GM19239 (cell line): ENCODE results near the gene ZDHHC17.

Experiments
- DNase-seq: peaks from one replicate; pipeline ENCODE4 v3.0.0; 2011; ENCODE audit warnings: low spot score; ENCODE audit not compliant: insufficient read length
- FAIRE-seq: peaks from 2 replicates; lab custom pipeline; 2011; peaks lifted over from hg19 to GRCh38; lab: Jason Lieb, UNC

The ZDHHC17 gene

GRCh38 chr12:76810671-76811419 is 46.9 kb downstream of the ZDHHC17 start:
- FAIRE-seq (no peak), DNase-seq (no peak)

- DNase-seq = no peak
Observed at GRCh38 chr12:76811976-76812375, 48.1 kb downstream of the ZDHHC17 start.

DNA sequence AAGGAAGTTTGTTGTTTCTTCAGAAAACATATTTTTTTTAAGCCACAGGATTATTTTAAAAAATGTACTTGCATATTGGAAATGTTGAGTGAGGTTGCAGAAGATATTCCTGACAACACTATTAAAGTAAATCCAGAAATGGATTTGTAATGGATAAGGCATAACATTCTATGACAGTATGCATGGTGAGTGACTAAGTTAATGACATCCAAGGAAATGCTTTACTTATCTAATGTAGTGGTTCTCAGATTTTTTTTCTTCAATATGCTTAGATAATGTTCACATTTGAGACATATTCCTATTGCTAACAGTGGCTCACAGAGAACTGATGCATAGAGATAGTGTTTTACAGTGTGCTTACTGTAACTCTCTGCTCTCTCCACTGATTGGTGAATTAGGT is 49.4 kb downstream of the ZDHHC17 start:
- peak; percentile 42 for FAIRE-seq
- no peak for DNase-seq

More at GRCh38 chr12:76811976-76812375, 48.1 kb downstream of the ZDHHC17 start:
- no peak for FAIRE-seq

DNA sequence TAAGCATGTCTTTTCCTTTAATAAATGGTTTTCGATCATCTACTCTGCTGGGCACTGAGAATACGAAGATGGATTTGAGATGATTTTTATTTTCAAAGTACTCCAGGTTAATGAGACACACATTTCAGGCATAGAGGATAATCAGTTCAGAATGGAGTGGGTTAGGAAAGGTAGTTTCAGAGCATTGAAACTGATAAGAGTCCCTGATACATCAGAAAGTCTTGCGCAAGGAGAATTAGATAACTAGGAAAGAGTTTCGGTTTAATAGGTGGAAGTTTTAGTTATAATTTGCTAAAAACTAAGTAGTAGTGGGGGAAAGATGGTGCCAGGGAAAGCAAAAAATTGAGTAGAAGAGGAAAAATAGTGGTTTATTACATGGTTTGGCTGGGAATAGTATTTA is 50.1 kb downstream of the ZDHHC17 start:
- no peak for FAIRE-seq

DNA sequence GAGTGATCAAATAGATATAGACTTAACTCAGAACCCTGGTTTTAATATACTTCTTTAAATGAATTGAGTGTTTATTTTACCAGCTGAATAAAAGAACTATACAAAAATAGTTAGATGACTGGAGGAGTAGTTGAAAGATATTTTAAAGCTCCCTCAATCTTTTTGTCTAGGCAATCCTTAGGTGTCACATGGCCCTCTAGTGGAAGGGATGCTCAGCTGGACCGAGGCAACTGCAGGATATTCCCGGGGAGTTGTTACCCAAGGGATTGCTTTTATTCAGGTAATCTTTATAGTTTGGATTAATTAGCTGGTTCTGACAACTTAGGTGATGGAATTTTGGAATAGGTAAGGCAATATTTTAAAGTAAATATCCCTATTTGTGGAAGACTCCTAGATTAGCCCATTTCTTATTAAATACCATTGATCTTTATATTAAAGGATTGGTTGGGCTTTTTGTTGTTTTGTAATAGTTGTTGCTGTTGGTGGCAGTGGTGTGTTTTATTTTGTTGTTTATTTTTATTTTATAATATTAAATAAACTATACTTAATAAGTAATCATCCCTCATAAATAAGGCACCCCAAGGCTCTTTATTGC is 57.1 kb downstream of the ZDHHC17 start:
- DNase-seq (no peak), FAIRE-seq (no peak)

More for the DNA sequence above, 50.1 kb downstream of the ZDHHC17 start:
- DNase-seq = no peak

DNA sequence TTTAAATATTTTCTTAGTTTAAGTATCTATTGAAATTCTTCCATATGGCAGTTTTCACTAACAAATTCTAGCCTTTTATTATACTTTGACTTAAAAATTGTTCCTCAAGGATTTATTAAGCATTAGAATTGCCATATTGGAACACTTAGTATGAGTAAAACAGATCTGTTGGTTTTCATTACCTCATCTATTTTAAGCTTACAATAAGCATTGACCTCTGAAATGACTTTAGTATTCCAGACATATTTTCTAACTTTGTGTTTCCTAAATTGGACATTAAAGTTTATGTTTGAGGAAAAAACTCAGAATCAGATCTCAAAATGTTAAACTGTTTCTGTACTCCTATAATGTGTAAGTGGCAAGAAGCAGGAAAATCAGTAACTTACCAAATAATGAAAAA is 66.5 kb downstream of the ZDHHC17 start:
- DNase-seq (no peak), FAIRE-seq (no peak)

DNA sequence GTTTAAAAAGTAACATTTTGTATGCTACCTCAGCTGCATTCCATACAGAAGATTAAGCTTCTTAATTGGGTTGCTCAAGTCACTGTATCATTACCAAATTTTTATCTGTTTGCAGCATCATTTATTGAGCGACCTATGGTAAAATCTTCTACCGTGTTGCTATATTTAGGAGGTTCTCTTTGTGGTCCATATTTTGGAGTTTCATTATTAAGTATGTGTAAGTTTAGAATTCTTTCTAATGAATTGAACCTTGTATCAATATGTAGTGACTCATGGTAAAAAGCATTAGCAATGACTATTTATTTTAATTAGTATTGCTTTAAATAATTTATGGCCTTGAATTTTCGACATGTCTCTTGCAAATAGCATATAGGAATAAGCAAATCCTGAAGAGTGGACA is 72.7 kb downstream of the ZDHHC17 start:
- FAIRE-seq (no peak), DNase-seq (no peak)

- DNase-seq (no peak), FAIRE-seq (no peak)
Observed at GRCh38 chr12:76847260-76847659, 83.3 kb downstream of the ZDHHC17 start.

DNA sequence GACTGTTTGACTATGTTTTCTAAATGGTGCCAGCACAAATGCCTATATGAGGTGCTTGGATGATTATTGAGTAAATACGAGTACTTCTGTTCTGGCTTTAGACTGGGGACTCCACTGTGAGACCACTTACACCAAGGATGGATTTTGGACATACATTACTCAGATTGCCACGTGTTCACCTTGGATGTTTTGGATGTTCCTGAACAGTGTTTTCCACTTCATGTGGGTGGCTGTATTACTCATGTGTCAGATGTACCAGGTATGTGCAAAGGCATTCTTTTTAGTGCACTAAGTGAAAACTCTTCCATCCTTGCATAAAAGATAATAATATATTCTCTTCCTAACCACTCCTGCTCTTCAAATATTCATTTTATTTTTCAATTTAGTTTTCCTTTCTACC is 84.2 kb downstream of the ZDHHC17 start:
- no peak for FAIRE-seq
- no peak for DNase-seq

DNA sequence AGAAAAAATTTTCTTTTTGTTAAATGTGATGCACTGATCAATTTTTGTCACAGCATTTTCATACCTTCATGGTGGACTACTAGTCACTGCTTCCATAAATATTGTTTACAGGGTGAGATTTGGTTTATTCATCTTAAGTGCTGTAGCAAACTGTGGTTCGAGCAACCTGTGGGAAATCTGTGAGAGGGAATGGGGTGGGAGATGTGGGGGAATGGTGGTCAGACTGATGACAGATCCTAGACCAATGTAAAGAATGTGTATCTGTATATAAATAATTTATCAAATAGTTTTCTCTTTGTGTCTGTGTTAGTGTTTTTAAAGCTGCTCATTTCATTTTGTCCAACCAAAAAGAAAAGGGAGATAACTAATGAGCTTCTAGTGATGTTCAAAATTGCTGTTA is 88.2 kb downstream of the ZDHHC17 start:
- DNase-seq (no peak), FAIRE-seq (no peak)

GRCh38 chr12:76855271-76855670 is 91.4 kb downstream of the ZDHHC17 start:
- no peak for DNase-seq
- no peak for FAIRE-seq

- FAIRE-seq (no peak), DNase-seq (no peak)
Observed at GRCh38 chr12:76856018-76856644, 92.2 kb downstream of the ZDHHC17 start.

GRCh38 chr12:76859611-76860010 is 95.7 kb downstream of the ZDHHC17 start:
- no peak for DNase-seq
- no peak for FAIRE-seq

GRCh38 chr12:76860256-76860655 is 96.3 kb downstream of the ZDHHC17 start:
- DNase-seq = no peak
- FAIRE-seq = no peak

GRCh38 chr12:76863005-76863670 is 99.2 kb downstream of the ZDHHC17 start:
- DNase-seq (no peak), FAIRE-seq (no peak)

DNA sequence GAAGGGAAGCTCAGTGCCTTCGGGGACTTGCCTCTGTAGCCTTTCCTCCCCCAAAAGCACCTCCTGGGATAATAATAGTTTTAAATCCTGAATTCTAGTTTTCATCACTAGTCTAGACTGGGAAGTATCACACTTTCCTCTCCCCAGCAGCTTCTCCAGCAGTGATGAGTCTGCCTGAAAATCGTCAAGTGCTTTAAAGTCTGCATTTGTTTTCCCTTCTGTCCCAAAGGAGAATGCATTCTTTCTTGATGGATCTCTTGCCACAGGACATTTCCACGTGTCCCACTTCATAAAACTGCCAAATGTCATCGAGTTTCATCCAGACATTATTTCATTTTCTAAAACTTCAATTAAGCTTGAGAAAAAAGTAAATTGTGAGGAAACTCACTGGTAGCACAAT is 99.9 kb downstream of the ZDHHC17 start:
- no peak for FAIRE-seq
- no peak for DNase-seq

DNA sequence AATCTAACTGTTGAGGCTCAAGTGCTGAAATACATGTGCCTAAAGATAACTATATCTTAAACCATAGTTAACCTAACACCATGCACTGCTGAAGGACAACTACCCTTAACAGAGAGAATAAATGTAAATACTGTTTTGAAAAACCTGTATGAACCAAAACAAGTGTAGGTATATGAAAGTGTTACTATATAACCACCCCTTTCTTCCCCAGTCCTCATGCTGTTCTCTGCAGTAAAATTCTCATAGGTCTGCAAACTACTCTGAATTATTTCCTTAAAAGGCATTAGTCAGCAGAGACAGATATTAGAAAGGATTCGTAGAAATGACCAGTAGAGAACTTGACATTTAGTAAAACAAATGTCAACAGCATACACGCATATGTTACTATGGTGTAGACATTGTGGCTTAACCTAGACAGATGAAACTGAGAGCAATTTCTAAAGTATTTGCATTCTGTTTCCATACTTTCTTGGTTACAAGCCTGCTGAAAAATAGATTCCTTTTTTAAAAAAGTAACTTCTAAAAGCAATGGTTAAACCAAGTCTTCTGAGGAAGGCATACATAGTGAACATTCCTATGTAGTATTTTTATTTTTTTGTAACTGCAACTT is 101.0 kb downstream of the ZDHHC17 start:
- DNase-seq = no peak

DNA sequence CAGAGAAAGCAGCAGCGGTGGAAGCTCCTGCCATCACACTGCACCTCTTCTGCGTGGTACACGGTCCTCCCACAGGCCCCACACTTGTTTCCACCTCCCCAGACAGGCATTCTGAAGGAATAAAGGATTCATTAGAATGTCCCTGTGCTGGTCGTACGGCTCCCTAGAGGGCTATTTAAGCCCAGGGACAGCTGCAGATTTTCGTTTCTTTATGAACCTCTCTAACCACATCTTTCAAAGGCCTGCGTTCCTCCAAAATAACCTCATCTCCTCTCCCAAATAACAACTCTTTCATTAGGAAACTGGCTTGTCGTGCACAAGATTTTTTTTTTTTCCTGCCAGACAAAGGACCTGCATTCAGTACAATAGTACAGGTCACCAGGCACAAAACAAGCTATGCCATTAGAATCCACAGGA is 102.2 kb downstream of the ZDHHC17 start:
- no peak for DNase-seq
- FAIRE-seq = no peak

More for the DNA sequence above, 101.0 kb downstream of the ZDHHC17 start:
- peak; percentile 84 for FAIRE-seq

DNA sequence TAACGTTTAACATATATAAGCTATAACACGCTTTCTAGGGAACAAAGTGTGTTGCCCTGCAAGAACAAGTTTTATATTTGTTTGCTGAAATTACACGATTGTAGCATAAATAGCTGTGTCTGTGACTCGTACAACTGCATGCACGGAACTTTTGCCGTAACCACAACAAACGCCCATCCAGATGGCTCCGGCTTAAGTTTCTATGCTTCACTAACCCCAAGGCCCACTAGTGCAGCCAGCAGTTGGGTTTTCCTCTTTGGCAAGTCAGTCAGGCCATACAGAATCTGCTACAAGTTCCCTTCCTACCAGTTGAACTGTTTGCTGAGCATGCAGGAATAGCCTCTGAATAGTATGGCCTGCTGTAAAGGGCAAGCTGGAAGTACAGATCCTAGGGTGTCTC is 102.8 kb downstream of the ZDHHC17 start:
- FAIRE-seq = no peak
- DNase-seq = no peak

GRCh38 chr12:76871082-76871481 is 107.2 kb downstream of the ZDHHC17 start:
- DNase-seq = no peak
- no peak for FAIRE-seq

- DNase-seq (no peak), FAIRE-seq (no peak)
Observed at GRCh38 chr12:76871742-76872141, 107.8 kb downstream of the ZDHHC17 start.
